ENCODE measurements around the gene PPP1R16B. TPM values are rescaled to one million over a fixed set of nuclear protein-coding genes. Genes with fewer than 3 reads are reported as not detected.

Gene PPP1R16B
- total RNA-seq, 2 donors from 2014 or later = 7.3 to 8.9 TPM

DNA sequence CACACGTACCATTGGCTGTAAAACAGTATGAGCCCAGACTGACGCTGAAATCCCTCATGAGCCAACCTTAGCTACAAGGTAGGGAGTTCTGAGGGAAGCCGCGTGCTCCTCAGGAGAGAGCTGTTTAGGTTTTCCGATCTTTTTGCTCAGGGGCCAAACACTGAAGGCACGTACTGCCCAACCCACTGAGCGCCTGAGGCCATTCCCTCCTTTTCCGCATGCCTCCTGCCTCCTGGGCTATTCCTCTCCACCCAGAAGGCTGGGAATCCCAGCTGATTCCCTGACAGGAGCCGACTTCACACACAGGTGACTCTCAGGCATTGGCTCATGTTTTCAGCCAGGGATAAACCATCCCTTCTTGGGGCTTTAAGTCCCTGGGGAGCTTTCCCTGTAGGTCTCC, 115.4 kb downstream of the PPP1R16B start:
- no peaks in the 10 kb centered on the region for H3K9me3 ChIP-seq
- no peak overlapping the region for H3K27ac ChIP-seq
- no peaks in the 10 kb centered on the region for H3K4me1 ChIP-seq (ENCODE audit: control insufficient read depth in 1 of 2, low read depth in 2 of 2)
- no peaks in the 10 kb centered on the region for H3K36me3 ChIP-seq
- H3K27me3 ChIP-seq (replicated peaks; ENCODE audit: insufficient read depth) = no peaks in the 10 kb centered on the region
- TF ChIP-seq, protein P1, sequence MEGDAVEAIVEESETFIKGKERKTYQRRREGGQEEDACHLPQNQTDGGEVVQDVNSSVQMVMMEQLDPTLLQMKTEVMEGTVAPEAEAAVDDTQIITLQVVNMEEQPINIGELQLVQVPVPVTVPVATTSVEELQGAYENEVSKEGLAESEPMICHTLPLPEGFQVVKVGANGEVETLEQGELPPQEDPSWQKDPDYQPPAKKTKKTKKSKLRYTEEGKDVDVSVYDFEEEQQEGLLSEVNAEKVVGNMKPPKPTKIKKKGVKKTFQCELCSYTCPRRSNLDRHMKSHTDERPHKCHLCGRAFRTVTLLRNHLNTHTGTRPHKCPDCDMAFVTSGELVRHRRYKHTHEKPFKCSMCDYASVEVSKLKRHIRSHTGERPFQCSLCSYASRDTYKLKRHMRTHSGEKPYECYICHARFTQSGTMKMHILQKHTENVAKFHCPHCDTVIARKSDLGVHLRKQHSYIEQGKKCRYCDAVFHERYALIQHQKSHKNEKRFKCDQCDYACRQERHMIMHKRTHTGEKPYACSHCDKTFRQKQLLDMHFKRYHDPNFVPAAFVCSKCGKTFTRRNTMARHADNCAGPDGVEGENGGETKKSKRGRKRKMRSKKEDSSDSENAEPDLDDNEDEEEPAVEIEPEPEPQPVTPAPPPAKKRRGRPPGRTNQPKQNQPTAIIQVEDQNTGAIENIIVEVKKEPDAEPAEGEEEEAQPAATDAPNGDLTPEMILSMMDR (IDR thresholded peaks at IDR 0.05) = no peak
- ATAC-seq (ENCODE audit: insufficient number of reproducible peaks, low FRiP score, low read depth) (no peak), DNase-seq (ENCODE audit: low spot score) (no peak)
- H3K4me3 ChIP-seq = no peak overlapping the region

DNA sequence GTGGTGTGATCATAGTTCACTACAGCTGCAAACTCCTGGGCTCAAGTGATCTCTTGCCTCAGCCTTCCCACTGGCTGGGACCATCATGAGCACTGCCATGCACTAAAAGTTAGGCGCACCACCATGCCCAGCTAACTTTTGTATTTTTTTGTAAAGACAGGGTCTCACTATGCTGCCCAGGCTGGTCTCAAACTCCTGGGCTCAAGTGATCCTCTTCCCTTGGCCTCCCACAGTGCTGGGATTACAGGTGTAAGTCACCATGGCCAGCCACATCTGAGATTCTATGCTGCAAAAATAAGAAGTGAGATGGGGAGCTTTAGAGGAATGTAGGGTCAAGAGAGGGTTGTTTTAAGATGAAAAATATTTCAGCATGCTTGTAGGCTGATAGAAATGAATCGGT, 119.2 kb downstream of the PPP1R16B start:
- H3K4me3 ChIP-seq = no peak overlapping the region
- no peaks in the 10 kb centered on the region for H3K36me3 ChIP-seq
- H3K4me1 ChIP-seq (ENCODE audit: control insufficient read depth in 1 of 2, low read depth in 2 of 2) = peaks cover 7 to 8% of the 10 kb centered on the region in 2 donors
- ATAC-seq (ENCODE audit: insufficient number of reproducible peaks, low FRiP score, low read depth) (no peak), DNase-seq (ENCODE audit: low spot score) (no peak)
- H3K27me3 ChIP-seq (replicated peaks; ENCODE audit: insufficient read depth) = no peaks in the 10 kb centered on the region
- TF ChIP-seq, protein P1 (IDR thresholded peaks at IDR 0.05) = no peak
- H3K27ac ChIP-seq = no peak overlapping the region
- H3K9me3 ChIP-seq = no peaks in the 10 kb centered on the region

DNA sequence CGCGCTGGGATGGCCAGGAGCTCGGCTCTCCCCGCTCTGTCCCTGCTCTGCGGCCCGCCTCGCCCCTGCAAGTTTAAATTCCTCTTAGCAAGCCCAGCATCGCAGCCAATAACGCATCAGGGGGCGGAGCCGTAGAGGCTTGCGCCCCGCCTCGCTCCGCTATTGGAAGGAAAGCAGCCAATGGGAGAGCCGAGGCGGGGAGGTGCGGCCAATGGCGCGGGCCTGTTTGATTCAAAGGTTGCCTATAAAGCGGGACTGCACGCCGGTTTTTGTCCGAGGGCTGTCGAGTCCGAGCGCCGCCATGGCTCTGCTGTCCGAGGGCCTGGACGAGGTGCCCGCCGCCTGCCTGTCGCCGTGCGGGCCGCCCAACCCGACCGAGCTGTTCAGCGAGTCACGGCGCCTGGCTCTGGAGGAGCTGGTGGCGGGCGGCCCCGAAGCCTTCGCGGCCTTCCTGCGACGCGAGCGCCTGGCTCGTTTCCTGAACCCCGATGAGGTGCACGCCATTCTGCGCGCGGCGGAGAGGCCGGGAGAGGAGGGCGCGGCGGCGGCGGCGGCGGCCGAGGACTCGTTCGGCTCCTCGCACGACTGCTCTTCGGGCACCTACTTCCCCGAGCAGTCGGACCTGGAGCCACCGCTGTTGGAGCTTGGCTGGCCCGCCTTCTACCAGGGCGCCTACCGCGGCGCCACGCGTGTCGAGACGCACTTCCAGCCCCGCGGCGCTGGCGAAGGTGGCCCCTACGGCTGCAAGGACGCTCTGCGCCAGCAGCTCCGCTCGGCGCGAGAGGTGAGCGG, 120.8 kb downstream of the PPP1R16B start, which contains the start of gene FAM83D:
TSS of gene FAM83D (plus strand) at position 276 of the 792 bp plus-strand sequence. CDS start at position 302, 26 bp downstream.
- H3K9me3 ChIP-seq = no peaks in the 10 kb centered on the region
- no peaks in the 10 kb centered on the region for H3K36me3 ChIP-seq
- no peak within 1 kb of the TSS for H3K27ac ChIP-seq
- peak; percentile 75 for ATAC-seq (ENCODE audit: insufficient number of reproducible peaks, low FRiP score, low read depth)
- TF ChIP-seq, protein P1 (IDR thresholded peaks at IDR 0.05) = no peak
- no peaks in the 10 kb centered on the region for H3K27me3 ChIP-seq (replicated peaks; ENCODE audit: insufficient read depth)
- H3K4me1 ChIP-seq (ENCODE audit: control insufficient read depth in 1 of 2, low read depth in 2 of 2) = peaks cover 7 to 8% of the 10 kb centered on the region in 2 donors
- peak within 1 kb of the TSS; percentile 90 for H3K4me3 ChIP-seq
- peak; percentile 74 for DNase-seq (ENCODE audit: low spot score)

DNA sequence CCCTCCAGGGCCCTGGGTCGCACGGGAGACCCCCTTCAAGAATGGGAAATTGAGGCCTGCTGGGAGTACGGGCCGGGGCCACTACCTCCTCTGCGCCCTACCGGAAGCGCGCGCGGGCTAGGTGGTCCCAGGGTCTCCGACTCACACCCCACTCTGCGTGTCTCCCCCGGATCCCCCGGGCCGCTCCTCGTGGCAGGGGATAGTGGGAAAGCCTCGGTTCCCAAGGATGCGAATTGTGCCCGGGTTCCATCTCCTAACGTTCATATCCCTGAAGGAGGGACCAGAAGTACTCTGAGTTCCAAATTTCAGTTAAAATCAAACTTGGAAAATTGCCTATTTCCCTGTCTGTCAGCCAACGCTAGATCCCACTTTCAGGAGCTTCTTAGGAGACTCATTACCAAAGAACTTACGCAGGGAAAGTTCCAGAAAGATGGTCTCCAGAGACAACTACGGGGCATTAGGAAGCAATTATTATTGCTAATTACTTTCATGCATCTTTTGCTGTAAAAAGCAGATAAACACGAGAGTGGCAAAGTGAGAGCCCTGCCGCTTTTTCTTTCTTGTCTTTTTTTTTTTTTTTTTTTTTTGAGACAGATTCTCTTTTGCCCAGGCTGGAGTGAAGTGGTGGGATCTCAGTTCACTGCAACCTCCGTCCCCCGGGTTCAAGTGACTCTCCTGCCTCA, 121.6 kb downstream of the PPP1R16B start:
- Histone ChIP-seq H3K4me1 (ENCODE audit: control insufficient read depth in 1 of 2, low read depth in 2 of 2) (peaks cover 7 to 8% of the 10 kb centered on the region in 2 donors), H3K27ac (no peak overlapping the region), H3K9me3 (no peaks in the 10 kb centered on the region), H3K27me3 (replicated peaks; ENCODE audit: insufficient read depth) (no peaks in the 10 kb centered on the region), H3K4me3 (peak overlapping the region; percentile 90), H3K36me3 (no peaks in the 10 kb centered on the region)
- TF ChIP-seq, protein P1 (IDR thresholded peaks at IDR 0.05) = no peak
- DNase-seq (ENCODE audit: low spot score) = no peak
- ATAC-seq (ENCODE audit: insufficient number of reproducible peaks, low FRiP score, low read depth) = no peak

DNA sequence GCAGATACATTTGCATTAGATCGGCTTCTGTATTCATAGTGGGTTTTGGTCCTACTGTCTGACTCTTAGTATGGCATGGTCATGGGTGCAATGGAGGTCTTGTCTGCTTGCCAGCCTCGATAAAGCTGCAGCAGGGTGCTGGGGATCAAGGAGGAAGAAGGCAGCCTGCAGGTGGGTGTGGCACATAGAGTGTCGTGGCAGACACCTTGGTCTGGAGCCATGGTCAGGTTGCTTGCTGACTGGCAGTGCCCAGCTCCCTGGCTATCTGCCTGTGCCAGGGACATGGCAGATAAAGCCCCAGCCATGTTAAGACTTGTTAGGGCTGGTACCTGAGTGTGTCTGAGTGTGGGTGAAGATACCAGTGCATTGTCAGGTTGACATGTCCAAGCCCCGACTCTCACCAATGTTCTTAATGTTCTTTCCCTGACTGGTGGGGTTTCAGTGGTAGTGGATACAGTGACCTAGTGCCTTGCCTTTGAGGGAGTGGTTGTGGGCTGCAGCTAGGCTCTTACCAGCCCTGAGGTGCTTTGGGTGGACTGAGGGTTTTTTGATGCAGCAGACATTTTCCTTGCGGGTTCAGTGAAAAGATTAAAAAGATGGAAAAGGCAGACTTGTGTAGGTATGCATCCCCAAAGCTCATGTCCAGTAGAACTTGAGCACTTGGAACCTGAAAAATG, 122.5 kb downstream of the PPP1R16B start:
- Histone ChIP-seq H3K36me3 (no peaks in the 10 kb centered on the region), H3K27ac (no peak overlapping the region), H3K4me3 (peak overlapping the region; percentile 7), H3K9me3 (no peaks in the 10 kb centered on the region), H3K4me1 (ENCODE audit: control insufficient read depth in 1 of 2, low read depth in 2 of 2) (peaks cover 7 to 8% of the 10 kb centered on the region in 2 donors), H3K27me3 (replicated peaks; ENCODE audit: insufficient read depth) (no peaks in the 10 kb centered on the region)
- TF ChIP-seq, protein P1 (IDR thresholded peaks at IDR 0.05) = no peak
- DNase-seq (ENCODE audit: low spot score) = no peak
- no peak for ATAC-seq (ENCODE audit: insufficient number of reproducible peaks, low FRiP score, low read depth)

Data from thoracic aorta (tissue), 2 donors.